ENCODE results near the gene HACL1.

The HACL1 gene

GRCh38 chr3:15632212-15632580 lies 30.8 kb upstream of the HACL1 start:
- TF ChIP-seq ZNF426 (tag by site-specific recombination; IDR thresholded peaks at IDR 0.05) (no peak), CTCF (tag by site-specific recombination; IDR thresholded peaks at IDR 0.05) (0 out of 2 replicates have a peak, but pooled peaks have one; percentile 3), ZNF324 (tag by site-specific recombination; IDR thresholded peaks at IDR 0.05) (no peak), KLF1 (tag by site-specific recombination; IDR thresholded peaks at IDR 0.05) (no peak), ZNF76 (tag by site-specific recombination; IDR thresholded peaks at IDR 0.05; ENCODE audit: borderline replicate concordance, low read depth) (no peak), ZNF639 (tag by site-specific recombination; IDR thresholded peaks at IDR 0.05) (no peak), ZBTB20 (tag by site-specific recombination; IDR thresholded peaks at IDR 0.05) (peak; percentile 6; the same call in 1 of the 2 replicates), ZIC2 (tag by site-specific recombination; IDR thresholded peaks at IDR 0.05) (no peak), HIC1 (tag by site-specific recombination; IDR thresholded peaks at IDR 0.05) (no peak), ZNF654 (tag by site-specific recombination; IDR thresholded peaks at IDR 0.05; ENCODE audit: low read depth) (no peak), SP2 (tag by site-specific recombination; IDR thresholded peaks at IDR 0.05) (no peak), ZNF792 (tag by site-specific recombination; IDR thresholded peaks at IDR 0.05) (no peak), HOXD13 (CRISPR knock-in tag; IDR thresholded peaks at IDR 0.05; ENCODE audit: borderline replicate concordance) (no peak), REPIN1 (tag by site-specific recombination; IDR thresholded peaks at IDR 0.05; ENCODE audit: low read depth) (no peak), ZNF514 (tag by site-specific recombination; IDR thresholded peaks at IDR 0.05) (no peak), ZNF398 (tag by site-specific recombination; IDR thresholded peaks at IDR 0.05) (no peak), ZBTB10 (tag by site-specific recombination; IDR thresholded peaks at IDR 0.05) (no peak)
- Histone ChIP-seq H3K9me3 (ENCODE audit: control insufficient read depth, insufficient read depth, low read depth, low read length) (no peaks in the 10 kb centered on the region), H3K27ac (ENCODE audit: extremely low read depth, low read depth, low read length) (peak overlapping the region; percentile 33; the same call in 1 of the 2 replicates), H3K4me3 (ENCODE audit: low read depth, low read length) (no peak overlapping the region), H3K36me3 (ENCODE audit: control insufficient read depth in 2 of 2, insufficient read depth in 1 of 2, low read length in 2 of 2) (no peaks in the 10 kb centered on the region), H3K4me1 (ENCODE audit: control insufficient read depth, insufficient read depth, low read length) (peaks cover 38% of the 10 kb centered on the region)
- ChIA-PET CTCF (no interaction called here), POLR2A (no interaction called here)

All from HEK293 (cell line).